HEK293 (cell line): ENCODE results near the gene RIC8B.

Experiments used
- CTCF ChIA-PET: fragments of 350-600 bp; formaldehyde crosslinking; extraction: SDS; loops from one replicate; lab custom pipeline; 2021; ENCODE audit warnings: antibody characterized with exemption; lab: Yijun Ruan, JAX
- POLR2A ChIA-PET: fragments of 300-600 bp; formaldehyde crosslinking; extraction: SDS; loops from one replicate; lab custom pipeline; 2020; ENCODE audit warnings: antibody characterized with exemption, inconsistent platforms; lab: Yijun Ruan, JAX
- H3K27ac ChIP-seq: fragments of 200-500 bp; sonication (Bioruptor generic); 2 replicates; pipeline ENCODE4 v1.5.1; 2014; ENCODE audit warnings: low read depth, low read length, control low read depth, inconsistent platforms; ENCODE audit errors: extremely low read depth
- H3K36me3 ChIP-seq, 2 experiments: fragments of 200-500 bp in 1 of 2; sonication (Bioruptor generic) in 1 of 2; 1 replicate in 1 of 2; 2 replicates in 1 of 2; pipeline ENCODE4 v1.5.1; 2014 to 2017; ENCODE audit warnings: inconsistent platforms in 2 of 2, low read length in 2 of 2; ENCODE audit not compliant: control insufficient read depth in 2 of 2, insufficient read depth in 1 of 2
- H3K4me1 ChIP-seq: fragments of 200-500 bp; sonication (Bioruptor generic); 2 replicates; pipeline ENCODE4 v1.5.1; 2014; ENCODE audit warnings: mild to moderate bottlenecking, low read length, inconsistent platforms; ENCODE audit not compliant: control insufficient read depth, insufficient read depth
- H3K4me3 ChIP-seq: 2 replicates; pipeline ENCODE4 v1.5.1; 2011; ENCODE audit warnings: low read depth, mild to moderate bottlenecking, control low read depth, low read length, moderate library complexity
- H3K9me3 ChIP-seq: fragments of 200-500 bp; sonication (Bioruptor generic); 2 replicates; pipeline ENCODE4 v1.5.1; 2014; ENCODE audit warnings: low read depth, low read length, inconsistent platforms; ENCODE audit not compliant: control insufficient read depth, insufficient read depth
- KLF9 ChIP-seq: fragments of 450-650 bp; formaldehyde crosslinking; IDR thresholded peaks from 2 replicates; pipeline ENCODE4 v1.5.1; 2016; ENCODE audit warnings: missing biosample characterization, missing genetic modification characterization, low read depth
- MZF1 ChIP-seq: fragments of 450-650 bp; formaldehyde crosslinking; IDR thresholded peaks from 2 replicates; pipeline ENCODE4 v1.5.1; 2017; ENCODE audit warnings: missing biosample characterization, missing genetic modification characterization, borderline replicate concordance
- SP2 ChIP-seq: fragments of 450-650 bp; formaldehyde crosslinking; IDR thresholded peaks from 2 replicates; pipeline ENCODE4 v1.5.1; 2016; ENCODE audit warnings: missing biosample characterization, missing genetic modification characterization
- SP3 ChIP-seq: fragments of 450-650 bp; formaldehyde crosslinking; IDR thresholded peaks from 2 replicates; pipeline ENCODE4 v1.5.1; 2016; ENCODE audit warnings: missing biosample characterization, missing genetic modification characterization
- ZBTB17 ChIP-seq: fragments of 450-650 bp; formaldehyde crosslinking; IDR thresholded peaks from 2 replicates; pipeline ENCODE4 v1.5.1; 2016; ENCODE audit warnings: missing biosample characterization, missing genetic modification characterization
- ZFHX2 ChIP-seq: fragments of 450-650 bp; formaldehyde crosslinking; conservative IDR thresholded peaks from 2 replicates; pipeline ENCODE4 v1.5.1; 2016; ENCODE audit warnings: missing biosample characterization, missing genetic modification characterization
- ZFP3 ChIP-seq: fragments of 450-650 bp; formaldehyde crosslinking; IDR thresholded peaks from 2 replicates; pipeline ENCODE4 v1.5.1; 2016; ENCODE audit warnings: low read depth, missing biosample characterization, missing genetic modification characterization
- ZNF138 ChIP-seq: fragments of 450-650 bp; formaldehyde crosslinking; IDR thresholded peaks from 2 replicates; pipeline ENCODE4 v1.5.1; 2016; ENCODE audit warnings: missing biosample characterization, missing genetic modification characterization, borderline replicate concordance
- ZNF16 ChIP-seq: fragments of 450-650 bp; formaldehyde crosslinking; IDR thresholded peaks from 2 replicates; pipeline ENCODE4 v1.5.1; 2016; ENCODE audit warnings: low read depth, missing biosample characterization, missing genetic modification characterization
- ZNF169 ChIP-seq: fragments of 450-650 bp; formaldehyde crosslinking; IDR thresholded peaks from 2 replicates; pipeline ENCODE4 v1.5.1; 2016; ENCODE audit warnings: missing biosample characterization, missing genetic modification characterization
- ZNF292 ChIP-seq: fragments of 450-650 bp; formaldehyde crosslinking; IDR thresholded peaks from 2 replicates; pipeline ENCODE4 v1.5.1; 2016; ENCODE audit warnings: low read depth, missing biosample characterization, missing genetic modification characterization, borderline replicate concordance
- ZNF416 ChIP-seq: fragments of 450-650 bp; formaldehyde crosslinking; IDR thresholded peaks from 2 replicates; pipeline ENCODE4 v1.5.1; 2016; ENCODE audit warnings: missing biosample characterization, missing genetic modification characterization
- ZNF555 ChIP-seq: fragments of 450-650 bp; formaldehyde crosslinking; conservative IDR thresholded peaks from 2 replicates; pipeline ENCODE4 v1.5.1; 2017; ENCODE audit warnings: missing biosample characterization, mild to moderate bottlenecking, missing genetic modification characterization, inconsistent platforms
- ZNF571 ChIP-seq: fragments of 450-650 bp; formaldehyde crosslinking; IDR thresholded peaks from 2 replicates; pipeline ENCODE4 v1.5.0; 2017; ENCODE audit warnings: missing biosample characterization, missing genetic modification characterization
- ZNF600 ChIP-seq: fragments of 450-650 bp; formaldehyde crosslinking; IDR thresholded peaks from 2 replicates; pipeline ENCODE4 v1.5.1; 2016; ENCODE audit warnings: missing biosample characterization, missing genetic modification characterization
- ZNF830 ChIP-seq: fragments of 450-650 bp; IDR thresholded peaks from 2 replicates; pipeline ENCODE4 v1.5.0; 2018; ENCODE audit warnings: missing biosample characterization, missing genetic modification characterization, low read depth, mild to moderate bottlenecking, moderate library complexity
- ZNF843 ChIP-seq: fragments of 450-650 bp; formaldehyde crosslinking; IDR thresholded peaks from 2 replicates; pipeline ENCODE4 v1.5.1; 2016; ENCODE audit warnings: missing biosample characterization, missing genetic modification characterization
- TF ChIP-seq, protein P1 (sequence below): fragments of 450-650 bp; formaldehyde crosslinking; IDR thresholded peaks from 2 replicates; pipeline ENCODE4 v1.5.1; 2016; ENCODE audit warnings: missing biosample characterization, missing genetic modification characterization
- TF ChIP-seq, protein P2 (sequence below): fragments of 450-650 bp; formaldehyde crosslinking; IDR thresholded peaks from 2 replicates; pipeline ENCODE4 v1.5.1; 2016; ENCODE audit warnings: missing biosample characterization, missing genetic modification characterization
- TF ChIP-seq, protein P3 (sequence below): fragments of 450-650 bp; formaldehyde crosslinking; IDR thresholded peaks from 2 replicates; pipeline ENCODE4 v1.5.1; 2016; ENCODE audit warnings: missing biosample characterization, missing genetic modification characterization

Gene RIC8B

DNA sequence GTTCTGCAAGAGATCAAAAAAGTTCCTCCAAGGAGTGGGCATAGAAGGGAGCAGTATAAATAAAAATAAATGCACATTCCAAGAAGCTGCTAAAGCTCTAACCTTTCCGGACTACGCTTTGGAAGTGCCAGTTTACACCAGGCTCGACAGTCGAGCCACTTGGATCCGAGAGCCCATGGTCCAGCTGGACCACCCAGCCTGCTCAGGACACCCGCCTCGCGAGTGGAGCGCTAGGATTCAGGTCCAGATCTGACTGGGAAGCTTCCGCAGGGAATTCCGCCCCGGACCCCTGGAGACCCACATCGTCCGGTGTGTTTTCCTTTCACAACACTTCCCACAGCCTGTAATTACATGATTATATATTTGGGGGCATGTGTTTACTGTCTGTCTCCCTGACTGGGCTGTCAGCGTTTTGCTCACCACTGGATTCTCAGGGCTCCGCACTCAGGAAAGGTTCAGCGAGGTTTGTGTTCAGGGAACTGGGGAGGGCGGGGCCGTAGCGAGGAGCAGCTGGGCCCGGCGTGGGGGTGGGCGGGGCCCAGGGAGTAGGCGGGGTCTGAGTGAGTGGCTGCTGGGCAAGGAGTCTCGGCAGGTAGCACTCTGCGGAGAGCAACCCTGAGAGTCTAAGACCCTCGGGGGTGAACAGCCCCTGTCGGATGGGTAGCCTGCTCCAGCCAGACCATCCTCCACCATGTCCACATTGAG is 128.9 kb downstream of the RIC8B start:
- H3K4me3 ChIP-seq, result peak overlapping the region; percentile 14
- CTCF ChIA-PET, result interaction anchor here (0.7 to 1.1 kb wide), 2 partner anchors 10 to 37 kb away, joined by 3 read pairs; no protein-coding TSS in a partner anchor

DNA sequence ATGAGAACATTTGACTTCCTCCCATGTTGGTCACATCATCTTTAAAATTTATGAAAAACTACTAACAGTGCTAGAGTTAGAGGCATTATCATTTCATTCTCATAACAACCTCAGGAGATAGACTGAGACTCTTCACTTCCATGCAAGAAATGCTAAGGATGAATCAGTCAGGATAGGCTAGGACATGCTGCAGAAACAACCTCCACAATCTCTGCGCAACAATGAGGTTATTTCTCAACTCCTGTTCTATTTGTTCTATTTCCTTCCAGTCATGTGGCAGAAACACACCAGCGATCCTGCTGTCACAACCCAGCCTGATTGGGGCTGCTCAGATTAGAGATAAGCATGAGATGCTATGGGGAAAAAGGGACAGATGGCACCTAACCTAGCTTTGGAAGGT is 132.2 kb downstream of the RIC8B start:
- POLR2A ChIA-PET, result no interaction called here
- Histone ChIP-seq H3K4me3 (no peak overlapping the region), H3K27ac (no peak overlapping the region), H3K36me3 (no peaks in the 10 kb centered on the region), H3K9me3 (no peaks in the 10 kb centered on the region), H3K4me1 (no peaks in the 10 kb centered on the region)
- TF ChIP-seq MZF1 (no peak), ZNF138 (tag by site-specific recombination) (no peak), ZNF169 (no peak), ZNF843 (tag by site-specific recombination) (no peak)
- TF ChIP-seq, protein P1, sequence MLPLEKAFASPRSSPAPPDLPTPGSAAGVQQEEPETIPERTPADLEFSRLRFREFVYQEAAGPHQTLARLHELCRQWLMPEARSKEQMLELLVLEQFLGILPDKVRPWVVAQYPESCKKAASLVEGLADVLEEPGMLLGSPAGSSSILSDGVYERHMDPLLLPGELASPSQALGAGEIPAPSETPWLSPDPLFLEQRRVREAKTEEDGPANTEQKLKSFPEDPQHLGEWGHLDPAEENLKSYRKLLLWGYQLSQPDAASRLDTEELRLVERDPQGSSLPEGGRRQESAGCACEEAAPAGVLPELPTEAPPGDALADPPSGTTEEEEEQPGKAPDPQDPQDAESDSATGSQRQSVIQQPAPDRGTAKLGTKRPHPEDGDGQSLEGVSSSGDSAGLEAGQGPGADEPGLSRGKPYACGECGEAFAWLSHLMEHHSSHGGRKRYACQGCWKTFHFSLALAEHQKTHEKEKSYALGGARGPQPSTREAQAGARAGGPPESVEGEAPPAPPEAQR (tag by site-specific recombination), result no peak
- CTCF ChIA-PET, result interaction anchor here (0.7 to 1.4 kb wide), 3 partner anchors 12 to 680 kb away, joined by 3 to 4 read pairs (median 3); no protein-coding TSS in a partner anchor

More for the DNA sequence above, 128.9 kb downstream of the RIC8B start:
- Histone ChIP-seq H3K36me3 (no peaks in the 10 kb centered on the region), H3K9me3 (no peaks in the 10 kb centered on the region), H3K4me1 (peaks cover 4% of the 10 kb centered on the region), H3K27ac (no peak overlapping the region)
- POLR2A ChIA-PET, result interaction anchor here (1.0 kb wide), 1 partner anchor 546 kb away, joined by 3 read pairs; the partner anchor contains the start of gene POLR3B
- TF ChIP-seq ZFHX2 (tag by site-specific recombination) (0 out of 2 replicates have a peak, but pooled peaks have one; percentile 15), ZNF600 (tag by site-specific recombination) (0 out of 2 replicates have a peak, but pooled peaks have one; percentile 24), ZBTB17 (tag by site-specific recombination) (peak; percentile 48; the same call in 1 of the 2 replicates), ZNF16 (tag by site-specific recombination) (no peak), SP3 (peak; percentile 49; the same call in 1 of the 2 replicates), KLF9 (peak; percentile 89), ZFP3 (tag by site-specific recombination) (no peak), SP2 (peak; percentile 33), ZNF555 (no peak)
- TF ChIP-seq, protein P2, sequence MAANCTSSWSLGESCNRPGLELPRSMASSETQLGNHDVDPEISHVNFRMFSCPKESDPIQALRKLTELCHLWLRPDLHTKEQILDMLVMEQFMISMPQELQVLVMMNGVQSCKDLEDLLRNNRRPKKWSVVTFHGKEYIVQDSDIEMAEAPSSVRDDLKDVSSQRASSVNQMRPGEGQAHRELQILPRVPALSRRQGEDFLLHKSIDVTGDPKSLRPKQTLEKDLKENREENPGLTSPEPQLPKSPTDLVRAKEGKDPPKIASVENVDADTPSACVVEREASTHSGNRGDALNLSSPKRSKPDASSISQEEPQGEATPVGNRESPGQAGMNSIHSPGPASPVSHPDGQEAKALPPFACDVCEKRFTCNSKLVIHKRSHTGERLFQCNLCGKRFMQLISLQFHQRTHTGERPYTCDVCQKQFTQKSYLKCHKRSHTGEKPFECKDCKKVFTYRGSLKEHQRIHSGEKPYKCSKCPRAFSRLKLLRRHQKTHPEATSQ (tag by site-specific recombination), result no peak
- TF ChIP-seq, protein P3, sequence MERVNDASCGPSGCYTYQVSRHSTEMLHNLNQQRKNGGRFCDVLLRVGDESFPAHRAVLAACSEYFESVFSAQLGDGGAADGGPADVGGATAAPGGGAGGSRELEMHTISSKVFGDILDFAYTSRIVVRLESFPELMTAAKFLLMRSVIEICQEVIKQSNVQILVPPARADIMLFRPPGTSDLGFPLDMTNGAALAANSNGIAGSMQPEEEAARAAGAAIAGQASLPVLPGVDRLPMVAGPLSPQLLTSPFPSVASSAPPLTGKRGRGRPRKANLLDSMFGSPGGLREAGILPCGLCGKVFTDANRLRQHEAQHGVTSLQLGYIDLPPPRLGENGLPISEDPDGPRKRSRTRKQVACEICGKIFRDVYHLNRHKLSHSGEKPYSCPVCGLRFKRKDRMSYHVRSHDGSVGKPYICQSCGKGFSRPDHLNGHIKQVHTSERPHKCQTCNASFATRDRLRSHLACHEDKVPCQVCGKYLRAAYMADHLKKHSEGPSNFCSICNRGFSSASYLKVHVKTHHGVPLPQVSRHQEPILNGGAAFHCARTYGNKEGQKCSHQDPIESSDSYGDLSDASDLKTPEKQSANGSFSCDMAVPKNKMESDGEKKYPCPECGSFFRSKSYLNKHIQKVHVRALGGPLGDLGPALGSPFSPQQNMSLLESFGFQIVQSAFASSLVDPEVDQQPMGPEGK (tag by site-specific recombination), result 0 out of 2 replicates have a peak, but pooled peaks have one; percentile 41

DNA sequence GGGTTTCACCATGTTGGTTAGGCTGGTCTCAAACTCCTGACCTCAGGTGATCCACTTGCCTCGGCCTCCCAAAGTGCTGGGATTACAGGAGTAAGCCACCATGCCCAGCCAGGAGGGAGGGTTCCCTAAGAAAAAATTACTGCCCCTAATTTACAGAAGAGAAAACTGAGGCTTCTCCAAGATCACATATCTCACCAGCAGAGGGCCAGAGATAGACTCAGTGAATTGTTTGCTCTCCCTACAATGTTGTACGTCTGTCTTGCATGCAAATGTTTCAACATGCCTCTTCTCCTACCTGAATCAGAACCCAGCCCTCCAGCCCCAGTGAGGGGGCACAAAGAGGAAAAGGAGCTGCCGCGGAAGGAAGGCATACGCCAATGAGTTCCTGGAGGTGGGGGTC is 132.9 kb downstream of the RIC8B start:
- no peak overlapping the region for H3K4me3 ChIP-seq
- TF ChIP-seq ZNF571 (no peak), ZNF416 (tag by site-specific recombination) (no peak), ZNF292 (tag by site-specific recombination) (no peak), ZNF830 (no peak)
- no peaks in the 10 kb centered on the region for H3K9me3 ChIP-seq
- POLR2A ChIA-PET, result no interaction called here
- CTCF ChIA-PET, result interaction anchor here (0.7 to 2.3 kb wide), 3 partner anchors 12 to 681 kb away, joined by 3 to 10 read pairs (median 3); no protein-coding TSS in a partner anchor
- H3K36me3 ChIP-seq, result no peaks in the 10 kb centered on the region
- H3K4me1 ChIP-seq, result no peaks in the 10 kb centered on the region
- H3K27ac ChIP-seq, result no peak overlapping the region
